Measurements from ENCODE around the gene RPS6KA5. TPM values are rescaled to one million over a fixed set of nuclear protein-coding genes. Genes with fewer than 3 reads are reported as not detected.
"Not testable (repeated sequence)": the region's sequence is repeated elsewhere in the genome, so short reads cannot be mapped to it uniquely, and the experiment has no call there.

RPS6KA5 gene
- total RNA-seq, 1 donor = 5.4 TPM

DNA sequence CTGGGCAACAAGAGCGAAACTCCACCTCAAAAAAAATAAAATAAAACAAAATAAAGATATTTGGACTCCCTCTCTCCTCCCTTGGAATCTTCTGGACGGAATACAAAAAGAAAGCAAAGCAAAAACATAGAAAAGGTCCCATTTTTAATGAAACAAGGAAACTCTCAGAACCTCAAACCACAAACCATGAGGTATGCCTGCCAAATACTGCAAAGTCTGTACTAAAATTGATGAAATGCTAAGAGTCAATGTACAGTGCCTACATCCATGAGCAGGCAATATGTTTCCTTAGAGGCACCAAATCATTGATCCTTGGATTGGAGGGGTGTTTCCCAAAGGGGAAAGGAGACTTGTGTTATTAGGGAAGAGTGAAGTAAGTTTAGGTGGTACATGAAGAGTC is 8.2 kb upstream of the RPS6KA5 start:
- DNase-seq (ENCODE audit: low read depth in 2 of 3, low spot score in 2 of 3) = peak in 1 of 3 donors; percentile 64

GRCh38 chr14:91067186-91067585 is 6.7 kb upstream of the RPS6KA5 start:
- no peak for DNase-seq (ENCODE audit: low read depth in 2 of 3, low spot score in 2 of 3)

- no peak for DNase-seq (ENCODE audit: low read depth in 2 of 3, low spot score in 2 of 3)
Observed at GRCh38 chr14:91065266-91065665, 4.8 kb upstream of the RPS6KA5 start.

GRCh38 chr14:91063119-91063518 is 2.7 kb upstream of the RPS6KA5 start:
- DNase-seq (ENCODE audit: low read depth in 2 of 3, low spot score in 2 of 3) = peak in 2 of 3 donors; percentile 68 to 84

- no peak for DNase-seq (ENCODE audit: low read depth in 2 of 3, low spot score in 2 of 3)
Observed at GRCh38 chr14:91062600-91062999, 2.2 kb upstream of the RPS6KA5 start.

DNA sequence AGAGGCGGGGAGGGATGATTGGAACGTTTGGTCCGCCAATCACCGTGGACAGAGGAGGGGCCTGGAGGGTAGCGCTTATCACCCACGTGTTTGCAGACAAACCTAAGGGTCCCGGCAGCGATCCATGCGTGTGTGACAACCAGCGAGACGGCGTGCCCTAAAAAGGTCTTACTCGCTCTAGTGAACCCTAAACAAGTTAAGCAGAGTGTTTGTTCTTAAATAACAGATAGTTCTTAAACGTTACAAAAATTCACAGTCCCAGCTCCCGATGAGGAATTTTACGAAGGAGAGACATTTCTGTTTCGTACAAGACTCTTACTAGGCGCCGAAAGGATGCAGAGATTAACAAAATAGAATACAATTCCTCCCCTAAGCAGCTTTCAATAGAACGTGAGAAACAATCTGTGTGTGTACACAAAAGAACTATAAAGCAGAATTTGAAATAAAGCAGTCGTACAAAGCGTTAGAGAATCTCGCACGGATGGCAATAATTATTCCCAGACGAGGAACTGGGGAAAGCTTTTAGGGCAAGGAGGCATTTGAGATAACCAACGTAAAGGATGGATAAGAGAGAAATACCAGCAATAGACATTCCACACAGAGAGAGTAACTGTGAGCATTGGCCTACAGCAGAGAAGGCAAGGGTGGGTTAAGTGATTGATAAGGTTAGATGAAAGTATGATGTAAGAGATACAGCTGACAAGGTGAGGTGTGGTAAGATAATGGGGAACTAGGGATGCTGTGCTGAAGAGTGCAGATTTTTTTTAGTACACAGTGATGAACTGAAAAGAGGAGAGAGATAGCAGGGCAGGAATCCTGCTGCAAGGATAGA is 831 bp upstream of the RPS6KA5 start:
- no peak for DNase-seq (ENCODE audit: low read depth in 2 of 3, low spot score in 2 of 3)

- DNase-seq (ENCODE audit: low read depth in 2 of 3, low spot score in 2 of 3) = peak in 1 of 3 donors; percentile 34
Observed at GRCh38 chr14:91059576-91060350, 678 bp downstream of the RPS6KA5 start.

DNA sequence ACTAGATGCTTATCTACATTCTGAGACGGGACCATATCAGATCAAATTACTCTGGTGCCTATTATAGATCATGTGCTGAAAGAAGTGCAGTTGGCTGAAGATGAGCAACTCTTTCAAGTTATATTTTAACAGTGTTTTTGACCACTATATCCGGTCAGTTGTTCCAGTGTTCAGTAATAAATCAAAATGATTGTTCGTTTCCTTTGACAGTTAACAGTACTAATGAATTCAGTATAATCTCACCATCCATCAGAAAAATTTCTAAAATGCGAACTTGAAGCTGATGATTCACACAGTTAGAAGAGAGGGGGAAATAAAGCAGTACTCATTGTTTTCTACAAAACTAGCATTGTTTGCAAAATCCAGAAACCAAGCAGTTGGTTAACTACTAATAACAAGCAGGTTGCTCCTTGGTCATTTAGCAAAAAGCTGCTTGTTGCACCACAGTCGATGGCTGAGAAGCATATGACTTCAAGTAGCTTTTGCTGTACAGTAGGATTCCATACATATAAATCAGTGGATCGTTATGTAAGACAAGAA is 2.3 kb downstream of the RPS6KA5 start:
- no peak for DNase-seq (ENCODE audit: low read depth in 2 of 3, low spot score in 2 of 3)

DNA sequence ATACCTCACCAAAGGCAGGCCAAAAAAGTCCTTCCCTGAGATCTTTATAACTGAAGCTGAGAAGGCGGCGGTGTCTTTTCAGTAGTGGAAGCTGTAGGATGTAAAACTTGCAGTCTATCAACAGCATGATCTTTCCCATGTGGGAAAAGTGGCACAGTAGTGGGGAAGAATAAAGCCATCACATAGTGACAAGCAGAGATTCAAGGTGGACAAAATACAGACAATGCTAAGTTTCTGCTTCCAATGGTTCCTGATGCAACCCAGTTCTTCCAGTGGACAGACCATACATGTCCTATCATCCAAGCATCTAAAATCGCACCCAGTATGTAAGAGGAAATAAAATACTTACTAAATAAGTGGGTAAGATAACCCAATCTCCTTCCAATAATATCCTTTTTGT is 4.1 kb downstream of the RPS6KA5 start:
- DNase-seq (ENCODE audit: low read depth in 2 of 3, low spot score in 2 of 3) = no peak

DNA sequence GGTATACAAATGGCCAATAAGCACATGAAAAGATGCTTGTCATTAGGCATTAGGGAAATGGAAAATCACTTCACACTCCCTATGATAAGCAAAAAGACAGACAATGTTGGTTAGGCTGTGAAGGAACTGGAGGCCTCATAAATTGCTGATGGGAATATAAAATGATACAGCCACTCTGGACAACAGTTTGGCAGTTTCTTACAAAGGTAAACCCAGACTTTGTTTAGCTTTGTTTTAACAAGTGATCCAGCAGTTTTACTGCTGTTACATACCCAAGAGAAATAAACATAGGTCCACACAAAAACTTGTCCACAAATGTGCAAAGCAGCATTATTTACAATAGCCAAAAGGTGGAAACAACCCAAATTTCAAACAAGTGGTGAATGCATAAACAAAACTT is 5.4 kb downstream of the RPS6KA5 start:
- no peak for DNase-seq (ENCODE audit: low read depth in 2 of 3, low spot score in 2 of 3)

GRCh38 chr14:91048676-91049075 is 11.8 kb downstream of the RPS6KA5 start:
- no peak for DNase-seq (ENCODE audit: low read depth in 2 of 3, low spot score in 2 of 3)

GRCh38 chr14:91048265-91048664 is 12.2 kb downstream of the RPS6KA5 start:
- DNase-seq (ENCODE audit: low read depth in 2 of 3, low spot score in 2 of 3) = peak in 1 of 3 donors; percentile 42

DNA sequence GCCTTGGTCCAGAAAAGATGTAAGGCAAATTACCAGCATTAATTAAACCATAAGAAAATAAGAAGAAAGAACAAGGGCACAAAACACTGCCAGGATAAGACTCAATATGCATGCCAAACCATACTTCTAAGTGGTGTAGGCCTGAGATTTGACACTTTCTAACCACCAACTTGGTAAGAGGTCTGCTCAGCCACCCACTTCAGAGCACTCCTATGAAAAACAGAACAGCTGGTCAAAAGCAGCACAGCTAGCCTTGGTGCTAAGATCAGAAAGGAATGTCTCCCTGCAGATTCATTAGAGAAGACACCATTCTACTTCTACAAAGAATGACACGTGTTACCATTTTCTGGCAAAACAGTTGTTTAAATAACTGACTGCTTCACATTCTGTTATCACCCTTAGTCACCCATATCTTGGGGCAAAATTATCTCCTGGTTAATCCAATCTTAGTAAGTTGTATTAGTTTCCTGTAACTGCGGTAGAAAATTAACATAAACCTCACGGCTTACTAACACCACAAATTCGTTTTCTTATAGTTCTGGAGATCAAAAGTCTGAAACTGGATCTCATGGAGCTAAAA is 13.2 kb downstream of the RPS6KA5 start:
- DNase-seq (ENCODE audit: low read depth in 2 of 3, low spot score in 2 of 3) = no peak

DNA sequence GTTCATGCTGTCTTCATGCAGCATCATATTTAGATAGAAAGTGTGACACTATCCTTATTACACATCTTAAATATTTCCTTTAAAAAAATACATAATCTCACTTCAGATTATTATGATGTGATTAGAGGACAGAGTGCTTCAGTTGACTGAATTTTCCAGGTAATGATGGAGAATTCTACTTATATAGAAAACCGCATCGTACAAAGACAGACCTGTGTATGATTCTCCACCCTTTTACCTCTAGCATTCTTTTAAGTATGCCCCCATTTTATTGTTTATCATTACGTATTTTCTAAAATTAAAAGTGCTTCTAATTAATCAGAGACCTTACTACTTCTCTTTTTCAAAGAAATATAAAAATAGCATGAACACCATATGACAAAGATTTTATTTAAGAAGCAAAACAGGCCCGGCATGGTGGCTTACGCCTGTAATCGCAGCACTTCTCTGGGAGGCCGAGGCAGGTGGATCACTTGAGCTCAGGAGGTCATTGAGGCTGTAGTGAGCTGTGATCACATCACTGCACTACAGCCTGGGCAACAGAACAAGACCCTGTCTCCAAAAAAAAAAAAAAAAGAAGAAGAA is 13.9 kb downstream of the RPS6KA5 start:
- no peak for DNase-seq (ENCODE audit: low read depth in 2 of 3, low spot score in 2 of 3)

GRCh38 chr14:91041450-91041849 is 19.0 kb downstream of the RPS6KA5 start:
- DNase-seq (ENCODE audit: low read depth in 2 of 3, low spot score in 2 of 3) = no peak

DNA sequence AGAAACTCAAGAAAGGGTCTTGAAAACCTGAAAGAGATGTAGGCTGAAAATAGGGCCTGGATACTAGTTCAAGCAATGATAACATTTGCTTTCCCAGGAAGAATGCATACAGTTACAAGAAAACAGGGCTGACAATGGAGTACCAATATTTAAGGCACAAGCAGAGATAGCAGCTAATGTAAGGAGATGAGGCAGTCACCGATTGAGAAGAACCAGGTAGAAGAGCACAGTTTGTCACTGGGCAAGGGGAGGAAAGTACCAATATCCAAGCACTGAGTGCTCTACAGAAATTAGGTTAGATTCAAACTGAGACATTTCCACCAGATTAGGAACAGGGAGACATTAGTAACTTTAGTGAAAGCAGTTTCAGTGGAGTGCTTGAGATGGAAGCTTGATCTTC is 19.9 kb downstream of the RPS6KA5 start:
- no peak for DNase-seq (ENCODE audit: low read depth in 2 of 3, low spot score in 2 of 3)

DNA sequence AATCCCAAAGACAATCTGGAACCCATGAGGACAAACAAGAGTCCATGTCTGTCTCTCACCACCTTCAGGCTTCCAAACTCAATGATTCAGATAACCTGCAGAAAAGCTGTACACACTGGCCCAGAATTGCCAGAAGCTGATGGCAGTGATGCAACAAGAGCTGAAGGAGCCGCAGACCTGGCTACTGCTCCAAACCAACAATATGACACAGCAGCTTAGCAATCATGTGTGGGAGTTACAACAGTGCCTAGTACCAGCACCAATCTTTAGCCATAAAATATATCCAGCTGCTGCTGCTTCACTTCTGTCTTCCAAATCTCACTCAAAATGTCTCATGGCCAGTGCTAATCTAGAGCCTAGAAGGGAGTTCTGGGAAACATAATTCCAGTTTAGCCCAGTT is 22.0 kb downstream of the RPS6KA5 start:
- DNase-seq (ENCODE audit: low read depth in 2 of 3, low spot score in 2 of 3) = no peak

GRCh38 chr14:91036741-91037469 is 23.5 kb downstream of the RPS6KA5 start:
- DNase-seq (ENCODE audit: low read depth in 2 of 3, low spot score in 2 of 3) = no peak

- DNase-seq (ENCODE audit: low read depth in 2 of 3, low spot score in 2 of 3) = no peak
Observed at GRCh38 chr14:91035855-91036254, 24.6 kb downstream of the RPS6KA5 start.

DNA sequence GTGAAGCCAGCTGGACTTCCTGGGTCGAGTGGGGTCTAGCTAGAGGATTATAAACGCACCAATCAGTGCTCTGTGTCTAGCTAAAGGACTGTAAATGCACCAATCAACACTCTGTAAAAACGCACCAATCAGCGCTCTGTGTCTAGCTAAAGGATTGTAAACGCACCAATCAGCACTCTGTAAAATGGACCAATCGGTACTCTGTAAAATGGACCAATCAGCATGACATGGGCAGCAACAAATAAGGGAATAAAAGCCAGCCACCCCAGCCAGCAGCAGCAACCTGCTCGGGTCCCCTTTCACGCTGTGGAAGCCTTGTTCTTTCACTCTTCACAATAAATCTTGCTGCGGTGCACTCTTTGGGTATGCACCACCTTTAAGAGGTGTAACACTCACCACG is 26.1 kb downstream of the RPS6KA5 start:
- DNase-seq (ENCODE audit: low read depth in 2 of 3, low spot score in 2 of 3) = not testable (repeated sequence)
